Suprapubic skin (tissue), 3 donors: Measurements from ENCODE around the gene KRTAP26-1.

Experiments used
- POLR2A ChIP-seq, 2 donors: fragments of 450-650 bp; IDR thresholded peaks; one replicate each; pipeline ENCODE4 v1.6.1; 2017; ENCODE audit warnings: antibody characterized with exemption in 2 of 2, mild to moderate bottlenecking in 2 of 2, moderate library complexity in 2 of 2
- TF ChIP-seq, protein P1 (sequence below), 2 donors: fragments of 200-600 bp in 1 of 2; fragments of 450-650 bp in 1 of 2; sonication (generic) in 1 of 2; IDR thresholded peaks; one replicate each; pipeline ENCODE4 v1.5.1; 2016 to 2019; ENCODE audit warnings: antibody characterized with exemption in 2 of 2, mild to moderate bottlenecking in 1 of 2, moderate library complexity in 1 of 2

DNA sequence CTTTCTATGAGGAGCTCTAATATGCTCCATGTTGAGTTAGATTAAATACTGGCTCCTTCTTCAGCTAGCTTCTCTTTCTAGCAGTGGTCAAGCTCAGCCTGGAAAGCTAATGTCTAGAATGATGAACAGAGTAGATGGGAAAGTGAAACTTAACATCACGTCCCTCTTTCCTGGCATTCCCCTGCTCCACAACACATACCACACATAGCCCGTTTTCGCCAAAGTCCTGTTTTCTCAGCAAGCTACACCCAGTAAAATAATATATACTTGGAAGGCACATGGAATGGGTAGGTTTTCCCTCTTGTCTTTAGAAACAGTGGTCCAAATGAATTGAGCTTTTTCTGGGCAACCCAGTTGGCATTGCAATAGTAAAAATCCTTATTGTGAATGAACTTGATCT, 13.6 kb upstream of the KRTAP26-1 start:
- TF ChIP-seq, protein P1, sequence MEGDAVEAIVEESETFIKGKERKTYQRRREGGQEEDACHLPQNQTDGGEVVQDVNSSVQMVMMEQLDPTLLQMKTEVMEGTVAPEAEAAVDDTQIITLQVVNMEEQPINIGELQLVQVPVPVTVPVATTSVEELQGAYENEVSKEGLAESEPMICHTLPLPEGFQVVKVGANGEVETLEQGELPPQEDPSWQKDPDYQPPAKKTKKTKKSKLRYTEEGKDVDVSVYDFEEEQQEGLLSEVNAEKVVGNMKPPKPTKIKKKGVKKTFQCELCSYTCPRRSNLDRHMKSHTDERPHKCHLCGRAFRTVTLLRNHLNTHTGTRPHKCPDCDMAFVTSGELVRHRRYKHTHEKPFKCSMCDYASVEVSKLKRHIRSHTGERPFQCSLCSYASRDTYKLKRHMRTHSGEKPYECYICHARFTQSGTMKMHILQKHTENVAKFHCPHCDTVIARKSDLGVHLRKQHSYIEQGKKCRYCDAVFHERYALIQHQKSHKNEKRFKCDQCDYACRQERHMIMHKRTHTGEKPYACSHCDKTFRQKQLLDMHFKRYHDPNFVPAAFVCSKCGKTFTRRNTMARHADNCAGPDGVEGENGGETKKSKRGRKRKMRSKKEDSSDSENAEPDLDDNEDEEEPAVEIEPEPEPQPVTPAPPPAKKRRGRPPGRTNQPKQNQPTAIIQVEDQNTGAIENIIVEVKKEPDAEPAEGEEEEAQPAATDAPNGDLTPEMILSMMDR (IDR thresholded peaks at IDR 0.05) = no peak
- no peak for TF ChIP-seq POLR2A (IDR thresholded peaks at IDR 0.05)
